NB4 (cell line): ENCODE data around the gene PLEKHG1.

Source experiments
- POLR2A ChIP-seq: IDR thresholded peaks from 2 replicates; pipeline ENCODE4 v1.6.1; 2011; ENCODE audit warnings: mild to moderate bottlenecking; ENCODE audit not compliant: insufficient read length; ENCODE audit errors: extremely low read depth
- TF ChIP-seq, protein P1 (sequence below): IDR thresholded peaks from one replicate; pipeline ENCODE4 v1.5.1; 2012; ENCODE audit warnings: low read depth, low read length

DNA sequence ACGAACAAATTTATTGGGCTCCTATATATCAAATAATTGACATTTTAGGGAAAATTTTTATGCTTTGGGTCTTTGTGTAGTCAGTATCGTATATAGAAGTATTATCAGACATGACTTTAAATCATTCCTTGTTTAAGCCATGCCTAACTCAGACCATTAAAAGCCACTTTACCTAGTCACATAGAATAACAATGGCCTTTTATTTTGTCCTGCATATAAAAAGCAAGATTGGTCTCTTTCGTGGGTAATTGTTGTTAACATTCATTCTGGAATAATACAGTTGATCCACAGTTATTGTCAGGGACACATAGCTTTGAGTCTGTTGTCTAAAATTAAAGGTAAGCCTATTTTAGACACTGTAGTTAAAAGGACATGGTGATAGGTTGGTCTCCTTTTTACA is 47.4 kb downstream of the PLEKHG1 start:
- TF ChIP-seq, protein P1, sequence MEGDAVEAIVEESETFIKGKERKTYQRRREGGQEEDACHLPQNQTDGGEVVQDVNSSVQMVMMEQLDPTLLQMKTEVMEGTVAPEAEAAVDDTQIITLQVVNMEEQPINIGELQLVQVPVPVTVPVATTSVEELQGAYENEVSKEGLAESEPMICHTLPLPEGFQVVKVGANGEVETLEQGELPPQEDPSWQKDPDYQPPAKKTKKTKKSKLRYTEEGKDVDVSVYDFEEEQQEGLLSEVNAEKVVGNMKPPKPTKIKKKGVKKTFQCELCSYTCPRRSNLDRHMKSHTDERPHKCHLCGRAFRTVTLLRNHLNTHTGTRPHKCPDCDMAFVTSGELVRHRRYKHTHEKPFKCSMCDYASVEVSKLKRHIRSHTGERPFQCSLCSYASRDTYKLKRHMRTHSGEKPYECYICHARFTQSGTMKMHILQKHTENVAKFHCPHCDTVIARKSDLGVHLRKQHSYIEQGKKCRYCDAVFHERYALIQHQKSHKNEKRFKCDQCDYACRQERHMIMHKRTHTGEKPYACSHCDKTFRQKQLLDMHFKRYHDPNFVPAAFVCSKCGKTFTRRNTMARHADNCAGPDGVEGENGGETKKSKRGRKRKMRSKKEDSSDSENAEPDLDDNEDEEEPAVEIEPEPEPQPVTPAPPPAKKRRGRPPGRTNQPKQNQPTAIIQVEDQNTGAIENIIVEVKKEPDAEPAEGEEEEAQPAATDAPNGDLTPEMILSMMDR, result no peak
- TF ChIP-seq POLR2A, result no peak
